Astrocyte of the cerebellum (primary cell): ENCODE results near the gene ECHDC3.
"Not testable (repeated sequence)": the region's sequence is repeated elsewhere in the genome, so short reads cannot be mapped to it uniquely, and the experiment has no call there.

Experiments used
- DNase-seq: peaks from one replicate; pipeline ENCODE4 v3.0.0-alpha.2; 2011; ENCODE audit warnings: low read depth
- H3K4me3 ChIP-seq: 2 replicates; pipeline ENCODE4 v1.5.1; 2011; ENCODE audit warnings: mild to moderate bottlenecking, low read depth, low read length, moderate library complexity
- CTCF ChIP-seq: IDR thresholded peaks from 2 replicates; pipeline ENCODE4 v1.5.1; 2012; ENCODE audit warnings: low read length, low read depth, moderate library complexity, mild to moderate bottlenecking; ENCODE audit errors: missing control alignments
- in situ Hi-C: cut with HindIII; loops from 2 replicates; pipeline ENCODE4 v1.10.0; 2017; ENCODE audit warnings: low sequenced_read_pairs

The ECHDC3 gene

GRCh38 chr10:11725912-11726311 lies 16.3 kb upstream of the ECHDC3 start:
- no peak for DNase-seq
- no peak overlapping the region for H3K4me3 ChIP-seq
- no peak for TF ChIP-seq CTCF
- in situ Hi-C loops = no loop called here

GRCh38 chr10:11727563-11727962 lies 14.6 kb upstream of the ECHDC3 start:
- TF ChIP-seq CTCF = no peak
- no peak overlapping the region for H3K4me3 ChIP-seq
- in situ Hi-C loops = no loop called here
- DNase-seq = no peak

GRCh38 chr10:11728353-11728752 lies 13.8 kb upstream of the ECHDC3 start:
- in situ Hi-C loops = no loop called here
- no peak for DNase-seq
- H3K4me3 ChIP-seq = no peak overlapping the region
- TF ChIP-seq CTCF = no peak

- no peak for TF ChIP-seq CTCF
- no peak for DNase-seq
- no peak overlapping the region for H3K4me3 ChIP-seq
- in situ Hi-C loops = no loop called here
Observed at GRCh38 chr10:11729790-11730315, 12.3 kb upstream of the ECHDC3 start.

- DNase-seq = no peak
- in situ Hi-C loops = no loop called here
- no peak overlapping the region for H3K4me3 ChIP-seq
- TF ChIP-seq CTCF = no peak
Observed at GRCh38 chr10:11730779-11731178, 11.4 kb upstream of the ECHDC3 start.

GRCh38 chr10:11736767-11737166 lies 5.4 kb upstream of the ECHDC3 start:
- in situ Hi-C loops, H3K4me3 ChIP-seq, DNase-seq: not testable (repeated sequence)

- H3K4me3 ChIP-seq, DNase-seq: not testable (repeated sequence)
Observed at GRCh38 chr10:11737258-11738032, 4.7 kb upstream of the ECHDC3 start.

GRCh38 chr10:11740907-11741306 lies 1.3 kb upstream of the ECHDC3 start:
- no peak overlapping the region for H3K4me3 ChIP-seq
- in situ Hi-C loops = no loop called here
- no peak for TF ChIP-seq CTCF
- no peak for DNase-seq

More at GRCh38 chr10:11737258-11738032, 4.7 kb upstream of the ECHDC3 start:
- in situ Hi-C loops = not testable (repeated sequence)
